ENCODE measurements around the gene STXBP2. TPM values are rescaled to one million over a fixed set of nuclear protein-coding genes. Genes with fewer than 3 reads are reported as not detected.

Gene STXBP2
- total RNA-seq, 1 donor from 2014 or later = 200 TPM

GRCh38 chr19:7632340-7633203 lies 4.3 kb upstream of the STXBP2 start:
- intact Hi-C loops (cut with DNase I) = no loop called here
- no peak for TF ChIP-seq CTCF (IDR thresholded peaks at IDR 0.05)
- Histone ChIP-seq H3K4me1 (peaks cover 36% of the 10 kb centered on the region), H3K27ac (no peak overlapping the region), H3K4me3 (no peak overlapping the region), H3K9me3 (no peaks in the 10 kb centered on the region), H3K27me3 (ENCODE audit: low read depth) (peaks cover 4% of the 10 kb centered on the region), H3K36me3 (peaks cover 12% of the 10 kb centered on the region)
- ATAC-seq = no peak
- DNase-seq = no peak

- Histone ChIP-seq H3K4me3 (no peak within 1 kb of the TSS), H3K4me1 (peaks cover 36% of the 10 kb centered on the region), H3K27me3 (ENCODE audit: low read depth) (peaks cover 7% of the 10 kb centered on the region), H3K36me3 (peaks cover 12% of the 10 kb centered on the region), H3K27ac (no peak within 1 kb of the TSS), H3K9me3 (no peaks in the 10 kb centered on the region)
- no peak for TF ChIP-seq CTCF (IDR thresholded peaks at IDR 0.05)
- intact Hi-C loops (cut with DNase I) = no loop called here
- ATAC-seq (no peak), DNase-seq (no peak)
These were observed 3.2 kb upstream of the STXBP2 start, which contains the start of gene PCP2 for GRCh38 chr19:7633698-7634097. Gene PCP2, minus strand, starts transcription at chr19:7633719. Its CDS starts 262 bp downstream, at chr19:7633457.

- no peak for TF ChIP-seq CTCF (IDR thresholded peaks at IDR 0.05)
- Histone ChIP-seq H3K9me3 (no peaks in the 10 kb centered on the region), H3K27ac (no peak overlapping the region), H3K4me1 (peaks cover 36% of the 10 kb centered on the region), H3K36me3 (peaks cover 13% of the 10 kb centered on the region), H3K27me3 (ENCODE audit: low read depth) (peaks cover 7% of the 10 kb centered on the region), H3K4me3 (no peak overlapping the region)
- ATAC-seq (no peak), DNase-seq (no peak)
- intact Hi-C loops (cut with DNase I) = no loop called here
These were observed 1.2 kb upstream of the STXBP2 start for GRCh38 chr19:7635670-7636069.

GRCh38 chr19:7636317-7636690 lies 606 bp upstream of the STXBP2 start:
- no peaks in the 10 kb centered on the region for H3K9me3 ChIP-seq
- H3K27me3 ChIP-seq (ENCODE audit: low read depth) = peaks cover 7% of the 10 kb centered on the region
- peak overlapping the region; percentile 96 for H3K27ac ChIP-seq
- peaks cover 30% of the 10 kb centered on the region for H3K4me1 ChIP-seq
- TF ChIP-seq CTCF (IDR thresholded peaks at IDR 0.05) = no peak
- DNase-seq = no peak
- H3K4me3 ChIP-seq = peak overlapping the region; percentile 86
- intact Hi-C loops (cut with DNase I) = no loop called here
- no peak for ATAC-seq
- H3K36me3 ChIP-seq = peaks cover 16% of the 10 kb centered on the region

- H3K4me3 ChIP-seq = peak overlapping the region; percentile 86
- peak; percentile 89 for DNase-seq
- intact Hi-C loops (cut with DNase I) = no loop called here
These were observed 705 bp downstream of the STXBP2 start for GRCh38 chr19:7637374-7638256.

More at GRCh38 chr19:7637374-7638256, 705 bp downstream of the STXBP2 start:
- Histone ChIP-seq H3K27me3 (ENCODE audit: low read depth) (peaks cover 7% of the 10 kb centered on the region), H3K9me3 (no peaks in the 10 kb centered on the region), H3K27ac (peak overlapping the region; percentile 96), H3K36me3 (peaks cover 19% of the 10 kb centered on the region), H3K4me1 (peaks cover 30% of the 10 kb centered on the region)
- peak; percentile 77 to 83 for ATAC-seq
- no peak for TF ChIP-seq CTCF (IDR thresholded peaks at IDR 0.05)
